K562 (cell line): ENCODE results near the gene TMEM217. TPM values are rescaled to one million over a fixed set of nuclear protein-coding genes. Genes with fewer than 3 reads are reported as not detected.

ENCODE experiments used
- CCNT2 ChIP-seq: IDR thresholded peaks from 2 replicates; pipeline ENCODE4 v1.6.1; 2011; ENCODE audit warnings: borderline replicate concordance, low read depth, mild to moderate bottlenecking, moderate library complexity, mixed read lengths, low read length; ENCODE audit not compliant: insufficient read length; ENCODE audit errors: extremely low read depth
- HDAC6 ChIP-seq: IDR thresholded peaks from 2 replicates; pipeline ENCODE4 v1.6.1; 2012; ENCODE audit warnings: low read depth, mild to moderate bottlenecking, control low read depth, inconsistent platforms, low read length, moderate library complexity
- OTX1 ChIP-seq: fragments of 450-650 bp; formaldehyde crosslinking; IDR thresholded peaks from 2 replicates; pipeline ENCODE4 v1.4.0; 2022; ENCODE audit warnings: mild to moderate bottlenecking
- RBM17 ChIP-seq: fragments of 200-400 bp; formaldehyde crosslinking; IDR thresholded peaks from 2 replicates; pipeline ENCODE4 v1.6.1; 2017; ENCODE audit warnings: low read depth, mild to moderate bottlenecking, low read length, borderline replicate concordance
- THAP12 ChIP-seq: fragments of 250-450 bp; sonication (Bioruptor Pico); IDR thresholded peaks from 2 replicates; pipeline ENCODE4 v1.9.0; 2021; ENCODE audit warnings: mild to moderate bottlenecking, inconsistent platforms
- ZNF318 ChIP-seq, 2 experiments: fragments of 450-650 bp; IDR thresholded peaks; 2 replicates each; pipeline ENCODE4 v1.6.1; 2016; ENCODE audit warnings: mild to moderate bottlenecking in 2 of 2, borderline replicate concordance in 1 of 2, low read depth in 1 of 2, moderate library complexity in 1 of 2
- ZNF398 ChIP-seq: fragments of 250-450 bp; sonication (Bioruptor Pico); IDR thresholded peaks from 2 replicates; pipeline ENCODE4 v1.8.0; 2021; ENCODE audit warnings: moderate library complexity, mild to moderate bottlenecking, inconsistent platforms
- ZNF639 ChIP-seq, 2 experiments: fragments of 200-800 bp in 1 of 2; sonication (Bioruptor generic) in 1 of 2; sonication (generic) in 1 of 2; formaldehyde crosslinking in 1 of 2; IDR thresholded peaks in 1 of 2; conservative IDR thresholded peaks in 1 of 2; 2 replicates each; pipeline versions ENCODE4 v1.5.0 to v1.6.1; 2016 to 2020; ENCODE audit warnings: missing compliant biosample characterization in 1 of 2, missing genetic modification characterization in 1 of 2, missing genetic modification reagents in 1 of 2
- polyA plus RNA-seq, 8 experiments: library from polyadenylated mRNA; depleted of rRNA in 4 of 8; stranded (reverse) in 5 of 8; unstranded in 3 of 8; fragments of >200 nt; fragmentation: Nextera tagmentation in 2 of 8; fragmentation: Illumina TruSeq in 1 of 8; extraction: Ambion mirVana in 2 of 8; extraction: Trizol in 1 of 8; gene quantifications; 2 replicates each; pipeline versions ENCODE4 v1.2.1 to v1.2.3, GENCODE V29; 2011 to 2014; ENCODE audit warnings: inconsistent platforms in 1 of 8, missing spikeins in 1 of 8
- total RNA-seq, 7 experiments: library from RNA; depleted of rRNA in 6 of 7; stranded (reverse); fragments of >200 nt in 6 of 7; fragmentation: Illumina TruSeq in 2 of 7; extraction: Trizol in 2 of 7; gene quantifications; 2 replicates each; pipeline versions ENCODE4 v1.2.1 to v1.2.3, GENCODE V29; 2011 to 2021; ENCODE audit warnings: low replicate concordance in 1 of 7

Gene TMEM217
- total and polyA plus RNA-seq, 9 of the 15 experiments (the other 6 are each of a cell fraction or from before 2014, with no cell fraction given): 1.3 to 8.0 (median 1.9) TPM

GRCh38 chr6:37244430-37245310, 13.3 kb downstream of the TMEM217 start (continued):
- TF ChIP-seq CCNT2: no peak
- TF ChIP-seq OTX1: 0 out of 2 replicates have a peak, but pooled peaks have one; percentile 2
- TF ChIP-seq ZNF398 (CRISPR knock-in tag): no peak
- no peak for TF ChIP-seq HDAC6
- TF ChIP-seq RBM17: no peak
- TF ChIP-seq ZNF639 (CRISPR knock-in tag; conservative IDR thresholded peaks at IDR 0.05 in 1 of 2, IDR thresholded peaks at IDR 0.05 in 1 of 2): peak in 1 of 2 experiments; percentile 75; a peak in 2 of 4 replicates
- TF ChIP-seq ZNF318 (IDR thresholded peaks at IDR 0.05; ENCODE audit: borderline replicate concordance in 1 of 2, low read depth in 1 of 2): 0 out of 4 replicates have a peak, but pooled peaks of 1 of the 2 experiments have one; percentile 29
- 0 out of 2 replicates have a peak, but pooled peaks have one; percentile 13 for TF ChIP-seq THAP12 (CRISPR knock-in tag)
